OCI-LY7 (cell line): Measurements from ENCODE around the gene GALP. TPM values are rescaled to one million over a fixed set of nuclear protein-coding genes. Genes with fewer than 3 reads are reported as not detected.

Experiments used
- BruUV-seq: library from RNA; stranded (reverse); fragments of 400-500 nt; replicated peaks from 2 replicates; lab custom pipeline; 2021; lab: Mats Ljungman, UMichigan
- CTCF ChIA-PET: fragments of 300-600 bp; sonication (Branson Sonifier 250); formaldehyde crosslinking; loops from one replicate; lab custom pipeline; 2022; ENCODE audit warnings: antibody characterized with exemption; ENCODE audit not compliant: unreplicated experiment; lab: Charles Lee
- POLR2A ChIA-PET: fragments of 300-600 bp; sonication (Branson Sonifier 250); formaldehyde crosslinking; loops from one replicate; lab custom pipeline; 2022; ENCODE audit warnings: antibody characterized with exemption; lab: Charles Lee
- DNase-seq: peaks from one replicate; pipeline ENCODE4 v3.0.0-alpha.2; 2015; ENCODE audit warnings: low spot score
- H2AFZ ChIP-seq: fragments of 200-600 bp; sonication (generic), shearing (Covaris generic); 2 replicates; pipeline ENCODE4 v1.6.1; 2014; ENCODE audit warnings: mild to moderate bottlenecking, antibody characterized with exemption, low read length, moderate library complexity
- H3K27ac ChIP-seq: fragments of 200-600 bp; sonication (generic); 2 replicates; pipeline ENCODE4 v1.5.1; 2014; ENCODE audit warnings: mixed run types, low read depth, mild to moderate bottlenecking, moderate library complexity, low read length, inconsistent platforms; ENCODE audit not compliant: poor library complexity, severe bottlenecking
- H3K36me3 ChIP-seq: fragments of 200-600 bp; sonication (generic); 2 replicates; pipeline ENCODE4 v1.6.1; 2014; ENCODE audit warnings: mild to moderate bottlenecking, antibody characterized with exemption, low read length, moderate library complexity, mixed read lengths; ENCODE audit not compliant: insufficient read depth
- H3K4me1 ChIP-seq: fragments of 200-600 bp; sonication (generic); 2 replicates; pipeline ENCODE4 v1.5.1; 2014; ENCODE audit warnings: mild to moderate bottlenecking, low read length; ENCODE audit not compliant: insufficient read depth, poor library complexity, severe bottlenecking
- H3K4me2 ChIP-seq: fragments of 200-600 bp; sonication (generic); 2 replicates; pipeline ENCODE4 v1.6.1; 2014; ENCODE audit warnings: mild to moderate bottlenecking, low read length
- H3K4me3 ChIP-seq: fragments of 200-600 bp; sonication (generic); 2 replicates; pipeline ENCODE4 v1.5.1; 2014; ENCODE audit warnings: mild to moderate bottlenecking, low read depth, low read length; ENCODE audit not compliant: poor library complexity, severe bottlenecking
- H3K79me2 ChIP-seq: fragments of 200-600 bp; sonication (generic); 2 replicates; pipeline ENCODE4 v1.6.1; 2016; ENCODE audit warnings: low read depth, mild to moderate bottlenecking, low read length, moderate library complexity, mixed read lengths; ENCODE audit not compliant: insufficient read depth
- H3K9me2 ChIP-seq: fragments of 200-600 bp; sonication (generic); 2 replicates; pipeline ENCODE4 v1.6.1; 2016; ENCODE audit warnings: mild to moderate bottlenecking, low read length, mixed read lengths; ENCODE audit not compliant: insufficient read depth
- H3K9me3 ChIP-seq: fragments of 200-600 bp; sonication (generic); 2 replicates; pipeline ENCODE4 v1.6.1; 2014; ENCODE audit warnings: mild to moderate bottlenecking, mixed run types, low read length, mixed read lengths
- H4K20me1 ChIP-seq: fragments of 200-600 bp; sonication (generic); 2 replicates; pipeline ENCODE4 v1.6.1; 2014; ENCODE audit warnings: mild to moderate bottlenecking, antibody characterized with exemption, low read length, moderate library complexity, mixed read lengths; ENCODE audit not compliant: insufficient read depth
- EZH2phosphoT487 ChIP-seq: fragments of 200-600 bp; sonication (generic); IDR thresholded peaks from 2 replicates; pipeline ENCODE4 v1.6.1; 2018; ENCODE audit warnings: low read depth, borderline replicate concordance, mild to moderate bottlenecking, mixed run types, antibody characterized with exemption, low read length, moderate library complexity, mixed read lengths
- intact Hi-C: fragments of 100-400 bp; cut with micrococcal nuclease; formaldehyde crosslinking; loops from one replicate; pipeline ENCODE4 v1.10.0; 2022; ENCODE audit not compliant: unreplicated experiment
- total RNA-seq, 2 experiments: library from RNA; depleted of rRNA in 1 of 2; stranded (reverse); fragments of >200 nt in 1 of 2; shearing (Covaris generic) in 1 of 2; gene quantifications; 2 replicates each; pipeline ENCODE4 v1.2.3, GENCODE V29; 2014 to 2022
- TF ChIP-seq, protein P1 (sequence below): fragments of 200-600 bp; sonication (generic); conservative IDR thresholded peaks from 2 replicates; pipeline ENCODE4 v1.5.1; 2014; ENCODE audit warnings: mild to moderate bottlenecking, antibody characterized with exemption, low read length, moderate library complexity, mixed read lengths

GALP gene
- total RNA-seq, 2 experiments from 2014 or later, result not detected

- Histone ChIP-seq H4K20me1 (no peaks in the 10 kb centered on the region), H3K9me3 (no peaks in the 10 kb centered on the region), H2AFZ (no peak overlapping the region), H3K4me1 (no peaks in the 10 kb centered on the region), H3K4me2 (no peak overlapping the region), H3K79me2 (no peaks in the 10 kb centered on the region), H3K9me2 (no peaks in the 10 kb centered on the region), H3K4me3 (no peak overlapping the region), H3K27ac (no peak overlapping the region), H3K36me3 (no peaks in the 10 kb centered on the region)
- TF ChIP-seq EZH2phosphoT487, result no peak
- TF ChIP-seq, protein P1, sequence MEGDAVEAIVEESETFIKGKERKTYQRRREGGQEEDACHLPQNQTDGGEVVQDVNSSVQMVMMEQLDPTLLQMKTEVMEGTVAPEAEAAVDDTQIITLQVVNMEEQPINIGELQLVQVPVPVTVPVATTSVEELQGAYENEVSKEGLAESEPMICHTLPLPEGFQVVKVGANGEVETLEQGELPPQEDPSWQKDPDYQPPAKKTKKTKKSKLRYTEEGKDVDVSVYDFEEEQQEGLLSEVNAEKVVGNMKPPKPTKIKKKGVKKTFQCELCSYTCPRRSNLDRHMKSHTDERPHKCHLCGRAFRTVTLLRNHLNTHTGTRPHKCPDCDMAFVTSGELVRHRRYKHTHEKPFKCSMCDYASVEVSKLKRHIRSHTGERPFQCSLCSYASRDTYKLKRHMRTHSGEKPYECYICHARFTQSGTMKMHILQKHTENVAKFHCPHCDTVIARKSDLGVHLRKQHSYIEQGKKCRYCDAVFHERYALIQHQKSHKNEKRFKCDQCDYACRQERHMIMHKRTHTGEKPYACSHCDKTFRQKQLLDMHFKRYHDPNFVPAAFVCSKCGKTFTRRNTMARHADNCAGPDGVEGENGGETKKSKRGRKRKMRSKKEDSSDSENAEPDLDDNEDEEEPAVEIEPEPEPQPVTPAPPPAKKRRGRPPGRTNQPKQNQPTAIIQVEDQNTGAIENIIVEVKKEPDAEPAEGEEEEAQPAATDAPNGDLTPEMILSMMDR, result no peak
- DNase-seq, result no peak
- intact Hi-C loops, result no loop called here
- ChIA-PET CTCF (no interaction called here), POLR2A (no interaction called here)
- no TSS peak for BruUV-seq
Measured at GRCh38 chr19:56177564-56178243, 1.9 kb downstream of the GALP start.

- CTCF ChIA-PET, result no interaction called here
- H3K9me3 ChIP-seq, result no peaks in the 10 kb centered on the region
- intact Hi-C loops, result no loop called here
- H3K27ac ChIP-seq, result no peak overlapping the region
- BruUV-seq, result no TSS peak
- TF ChIP-seq, protein P1, result no peak; the same call in 1 of the 2 replicates
- no peak for TF ChIP-seq EZH2phosphoT487
- POLR2A ChIA-PET, result no interaction called here
- no peak for DNase-seq
- no peak overlapping the region for H3K4me2 ChIP-seq
- H4K20me1 ChIP-seq, result no peaks in the 10 kb centered on the region
- H3K36me3 ChIP-seq, result no peaks in the 10 kb centered on the region
- no peak overlapping the region for H3K4me3 ChIP-seq
- no peak overlapping the region for H2AFZ ChIP-seq
- H3K9me2 ChIP-seq, result no peaks in the 10 kb centered on the region
- H3K79me2 ChIP-seq, result no peaks in the 10 kb centered on the region
- H3K4me1 ChIP-seq, result no peaks in the 10 kb centered on the region
Measured at GRCh38 chr19:56189785-56190184, 14.0 kb downstream of the GALP start.

DNA sequence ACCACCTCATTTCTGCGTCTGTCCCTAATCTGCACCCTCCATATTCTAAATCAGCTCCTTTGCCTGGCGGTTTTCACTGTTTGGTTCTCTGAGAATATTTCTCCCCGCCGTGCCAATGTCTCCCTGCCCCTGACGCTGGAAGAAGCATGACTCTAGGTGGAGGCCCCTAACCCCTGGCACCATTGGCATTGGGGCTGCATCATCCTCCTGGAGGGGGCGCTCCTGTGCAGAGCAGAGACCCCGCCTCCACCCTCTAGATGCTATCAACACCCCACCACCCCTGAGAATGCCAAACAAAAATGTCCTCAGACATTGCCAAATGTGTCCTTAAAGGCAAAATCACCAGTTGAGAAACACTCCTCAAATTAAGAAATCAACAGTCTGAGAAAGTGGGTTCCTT lies 15.3 kb downstream of the GALP start:
- Histone ChIP-seq H3K79me2 (no peaks in the 10 kb centered on the region), H3K4me1 (no peaks in the 10 kb centered on the region), H3K4me2 (no peak overlapping the region), H3K9me3 (no peaks in the 10 kb centered on the region), H2AFZ (no peak overlapping the region), H3K27ac (no peak overlapping the region), H4K20me1 (no peaks in the 10 kb centered on the region), H3K9me2 (no peaks in the 10 kb centered on the region), H3K36me3 (no peaks in the 10 kb centered on the region), H3K4me3 (no peak overlapping the region)
- intact Hi-C loops, result no loop called here
- BruUV-seq, result no TSS peak
- TF ChIP-seq EZH2phosphoT487, result no peak
- TF ChIP-seq, protein P1, result peak; percentile 47
- ChIA-PET CTCF (no interaction called here), POLR2A (no interaction called here)
- no peak for DNase-seq
